H1 (cell line): ENCODE results near the gene EVC2. TPM values are rescaled to one million over a fixed set of nuclear protein-coding genes. Genes with fewer than 3 reads are reported as not detected.

ENCODE experiments used
- CTCF ChIA-PET: fragments of 300-600 bp; sonication (Branson Sonifier 250); formaldehyde crosslinking; loops from one replicate; lab custom pipeline; 2021; ENCODE audit not compliant: partially characterized antibody; lab: Charles Lee
- POLR2A ChIA-PET: fragments of 300-600 bp; sonication (Branson Sonifier 250); formaldehyde crosslinking; loops from one replicate; lab custom pipeline; 2021; ENCODE audit warnings: inconsistent platforms; ENCODE audit not compliant: partially characterized antibody; lab: Charles Lee
- DNase-seq, 2 experiments: peaks; one replicate each; pipeline versions ENCODE4 v3.0.0 to v3.0.0-alpha.2; 2010 to 2022; ENCODE audit warnings: low spot score in 2 of 2, low read depth in 1 of 2, mixed read lengths in 1 of 2
- FAIRE-seq: peaks from 2 replicates; lab custom pipeline; 2011; peaks lifted over from hg19 to GRCh38; lab: Jason Lieb, UNC
- H2AFZ ChIP-seq: 2 replicates; pipeline ENCODE4 v1.8.1; 2012; ENCODE audit warnings: low read length, inconsistent platforms
- H2AK5ac ChIP-seq: 2 replicates; pipeline ENCODE4 v1.6.1; 2013; ENCODE audit warnings: low read depth, low read length
- H2BK120ac ChIP-seq: replicated peaks from 2 replicates; pipeline ENCODE3; 2013; ENCODE audit warnings: low read depth, low read length, inconsistent platforms
- H2BK12ac ChIP-seq: 2 replicates; pipeline ENCODE4 v1.6.1; 2013; ENCODE audit warnings: low read depth, low read length
- H2BK15ac ChIP-seq: 2 replicates; pipeline ENCODE4 v1.6.1; 2013; ENCODE audit warnings: low read length
- H2BK20ac ChIP-seq: 2 replicates; pipeline ENCODE4 v1.6.1; 2013; ENCODE audit warnings: low read length
- H2BK5ac ChIP-seq: 2 replicates; pipeline ENCODE4 v1.6.1; 2013; ENCODE audit warnings: low read depth, low read length
- H3K14ac ChIP-seq: 2 replicates; pipeline ENCODE4 v1.6.1; 2013; ENCODE audit warnings: inconsistent platforms; ENCODE audit not compliant: insufficient read length
- H3K18ac ChIP-seq: 2 replicates; pipeline ENCODE4 v1.6.1; 2013; ENCODE audit warnings: low read length; ENCODE audit errors: extremely low read depth
- H3K23ac ChIP-seq: 2 replicates; pipeline ENCODE4 v1.6.1; 2013; ENCODE audit warnings: inconsistent platforms; ENCODE audit not compliant: insufficient read length
- H3K23me2 ChIP-seq: 2 replicates; pipeline ENCODE4 v1.6.1; 2013; ENCODE audit warnings: low read depth, low read length
- H3K27ac ChIP-seq: 2 replicates; pipeline ENCODE4 v1.6.1; 2011; ENCODE audit warnings: low read depth, low read length, inconsistent platforms
- H3K27me3 ChIP-seq, 4 experiments: replicated peaks in 1 of 4; 1 replicate in 1 of 4; 2 replicates in 3 of 4; pipeline versions ENCODE4 v1.6.1 to v1.8.1; 2011 to 2013; ENCODE audit warnings: low read length in 3 of 4, mild to moderate bottlenecking in 3 of 4, inconsistent platforms in 2 of 4, mixed read lengths in 2 of 4, moderate library complexity in 1 of 4; ENCODE audit not compliant: control insufficient read depth in 3 of 4, insufficient read depth in 3 of 4; ENCODE audit errors: extremely low read depth in 1 of 4
- H3K36me3 ChIP-seq, 4 experiments: 2 replicates each; pipeline versions ENCODE4 v1.6.1 to v1.8.1; 2011 to 2013; ENCODE audit warnings: mild to moderate bottlenecking in 4 of 4, low read length in 3 of 4, moderate library complexity in 2 of 4, control low read depth in 1 of 4, inconsistent platforms in 1 of 4; ENCODE audit not compliant: insufficient read depth in 4 of 4, control insufficient read depth in 2 of 4
- H3K4ac ChIP-seq: replicated peaks from 2 replicates; pipeline ENCODE3; 2013; ENCODE audit warnings: low read length, low read depth, mixed read lengths, inconsistent platforms; ENCODE audit not compliant: insufficient read length
- H3K4me1 ChIP-seq, 4 experiments: replicated peaks in 1 of 4; 1 replicate in 1 of 4; 2 replicates in 3 of 4; pipeline versions ENCODE4 v1.6.1 to v1.8.1; 2011 to 2013; ENCODE audit warnings: low read length in 3 of 4, inconsistent platforms in 2 of 4, mixed read lengths in 1 of 4; ENCODE audit not compliant: insufficient read depth in 4 of 4, control insufficient read depth in 3 of 4
- H3K4me2 ChIP-seq, 2 experiments: 2 replicates each; pipeline versions ENCODE4 v1.6.1 to v1.8.1; 2011 to 2013; ENCODE audit warnings: low read depth in 2 of 2, low read length in 2 of 2, control low read depth in 1 of 2, inconsistent platforms in 1 of 2, mild to moderate bottlenecking in 1 of 2; ENCODE audit not compliant: insufficient read depth in 1 of 2
- H3K4me3 ChIP-seq, 4 experiments: fragments of 200-600, 300-600 bp in 1 of 4; sonication (generic), shearing (Covaris generic), sonication (Bioruptor Twin) in 1 of 4; 2 replicates each; pipeline versions ENCODE4 v1.5.1 to v1.8.1; 2011 to 2016; ENCODE audit warnings: low read length in 4 of 4, low read depth in 3 of 4, control low read depth in 2 of 4, inconsistent platforms in 2 of 4, mild to moderate bottlenecking in 2 of 4, mixed read lengths in 1 of 4, moderate library complexity in 1 of 4; ENCODE audit not compliant: insufficient read depth in 2 of 4; ENCODE audit errors: extremely low read depth in 1 of 4
- H3K56ac ChIP-seq: replicated peaks from 2 replicates; pipeline ENCODE3; 2013; ENCODE audit warnings: low read depth, mild to moderate bottlenecking, mixed read lengths, low read length, inconsistent platforms; ENCODE audit not compliant: insufficient read length
- H3K79me1 ChIP-seq: 2 replicates; pipeline ENCODE4 v1.6.1; 2013; ENCODE audit warnings: low read depth, low read length, control low read depth
- H3K79me2 ChIP-seq, 2 experiments: 2 replicates each; pipeline versions ENCODE4 v1.6.1 to v1.8.1; 2012 to 2013; ENCODE audit warnings: low read length in 2 of 2, mild to moderate bottlenecking in 2 of 2, inconsistent platforms in 1 of 2; ENCODE audit not compliant: insufficient read depth in 2 of 2, control insufficient read depth in 1 of 2
- H3K9ac ChIP-seq, 4 experiments: replicated peaks in 1 of 4; 1 replicate in 1 of 4; 2 replicates in 3 of 4; pipeline versions ENCODE4 v1.6.1 to v1.8.1; 2011 to 2013; ENCODE audit warnings: low read depth in 3 of 4, low read length in 3 of 4, control low read depth in 2 of 4, mild to moderate bottlenecking in 2 of 4, moderate library complexity in 2 of 4, inconsistent platforms in 1 of 4; ENCODE audit errors: extremely low read depth in 1 of 4
- H3K9me3 ChIP-seq, 2 experiments: 2 replicates each; pipeline versions ENCODE4 v1.6.1 to v1.8.1; 2012 to 2013; ENCODE audit warnings: mild to moderate bottlenecking in 2 of 2, moderate library complexity in 2 of 2, control low read depth in 1 of 2, inconsistent platforms in 1 of 2, low read depth in 1 of 2, low read length in 1 of 2, mixed read lengths in 1 of 2; ENCODE audit not compliant: insufficient read depth in 2 of 2
- H4K20me1 ChIP-seq, 2 experiments: replicated peaks in 1 of 2; 2 replicates each; pipeline versions ENCODE3 to v1.8.1; 2011 to 2013; ENCODE audit warnings: inconsistent platforms in 2 of 2, low read length in 2 of 2, mild to moderate bottlenecking in 1 of 2; ENCODE audit not compliant: insufficient read depth in 2 of 2, control insufficient read depth in 1 of 2
- H4K5ac ChIP-seq: 2 replicates; pipeline ENCODE4 v1.6.1; 2013; ENCODE audit warnings: low read length, low read depth, mixed read lengths, inconsistent platforms; ENCODE audit not compliant: insufficient read length
- H4K8ac ChIP-seq: 2 replicates; pipeline ENCODE4 v1.8.0; 2013; ENCODE audit warnings: mild to moderate bottlenecking, moderate library complexity, low read length, inconsistent platforms; ENCODE audit not compliant: insufficient read depth; ENCODE audit errors: extremely low read depth
- H4K91ac ChIP-seq: replicated peaks from 2 replicates; pipeline ENCODE3; 2013; ENCODE audit warnings: low read length, mixed read lengths, inconsistent platforms; ENCODE audit not compliant: insufficient read length
- CBX8 ChIP-seq: fragments of 300-800, 300-1000 bp; sonication (generic); IDR thresholded peaks from 2 replicates; pipeline ENCODE4 v1.7.1; 2016; ENCODE audit warnings: low read depth, low read length, borderline replicate concordance
- CREB1 ChIP-seq: IDR thresholded peaks from 2 replicates; pipeline ENCODE4 v1.6.1; 2012; ENCODE audit warnings: inconsistent platforms
- CTCF ChIP-seq, 3 experiments: IDR thresholded peaks; 1 replicate in 2 of 3; 2 replicates in 1 of 3; pipeline versions ENCODE4 v1.5.1 to v1.6.1; 2011; ENCODE audit warnings: low read length in 3 of 3, mild to moderate bottlenecking in 3 of 3, inconsistent platforms in 2 of 3, low read depth in 1 of 3, moderate library complexity in 1 of 3; ENCODE audit not compliant: insufficient read depth in 1 of 3; ENCODE audit errors: control extremely low read depth in 1 of 3
- E2F6 ChIP-seq: IDR thresholded peaks from 2 replicates; pipeline ENCODE4 v1.6.1; 2012; ENCODE audit warnings: inconsistent platforms
- GTF2F1 ChIP-seq: IDR thresholded peaks from 2 replicates; pipeline ENCODE4 v1.6.1; 2012; ENCODE audit warnings: low read depth, low read length, improper control_type of control experiment, borderline replicate concordance
- HDAC6 ChIP-seq: IDR thresholded peaks from one replicate; pipeline ENCODE4 v1.7.1; 2012; ENCODE audit warnings: low read depth, mild to moderate bottlenecking, inconsistent platforms, low read length, moderate library complexity
- SIN3A ChIP-seq, 2 experiments: IDR thresholded peaks in 1 of 2; conservative IDR thresholded peaks in 1 of 2; 2 replicates each; pipeline ENCODE4 v1.6.1; 2011 to 2012; ENCODE audit warnings: low read length in 2 of 2, improper control_type of control experiment in 1 of 2, low read depth in 1 of 2, mild to moderate bottlenecking in 1 of 2
- SIX5 ChIP-seq: IDR thresholded peaks from 2 replicates; pipeline ENCODE4 v1.6.1; 2011; ENCODE audit warnings: mild to moderate bottlenecking, low read depth, low read length
- SP1 ChIP-seq: IDR thresholded peaks from 2 replicates; pipeline ENCODE4 v1.6.1; 2011; ENCODE audit warnings: low read depth, low read length
- SP4 ChIP-seq: IDR thresholded peaks from 2 replicates; pipeline ENCODE4 v1.6.1; 2012; ENCODE audit warnings: low read length, inconsistent platforms
- SRF ChIP-seq: IDR thresholded peaks from 2 replicates; pipeline ENCODE4 v1.6.1; 2011; ENCODE audit warnings: mild to moderate bottlenecking, low read depth, low read length, moderate library complexity
- TCF12 ChIP-seq: IDR thresholded peaks from 2 replicates; pipeline ENCODE4 v1.6.1; 2011; ENCODE audit warnings: low read depth, mild to moderate bottlenecking, low read length
- WGBS, 2 experiments: shearing (Covaris generic) in 1 of 2; methylation state at CpG; one replicate each; pipeline versions ENCODE4 v1.1.6 to v1.1.7; 2013 to 2015; ENCODE audit warnings: low lambda C conversion rate in 2 of 2, mixed read lengths in 2 of 2, inconsistent platforms in 1 of 2, low coverage in 1 of 2, missing lambda C conversion rate in 1 of 2; ENCODE audit not compliant: insufficient replicate concordance in 2 of 2, insufficient coverage in 1 of 2, insufficient read length in 1 of 2; ENCODE audit errors: extremely low coverage in 1 of 2, missing lambda C conversion rate in 1 of 2; 5-methylcytosine and 5-hydroxymethylcytosine counted together
- polyA plus RNA-seq, 7 experiments: library from polyadenylated mRNA; depleted of rRNA in 3 of 7; stranded (reverse) in 5 of 7; unstranded in 2 of 7; fragments of >200 nt in 5 of 7; fragments of 200-250 nt in 2 of 7; gene quantifications; 1 replicate in 5 of 7; 2 replicates in 1 of 7; 4 replicates in 1 of 7; pipeline versions ENCODE4 v1.2.1 to v1.2.3, GENCODE V29; 2011 to 2013; ENCODE audit warnings: missing spikeins in 2 of 7, mixed read lengths in 2 of 7
- total RNA-seq: library from RNA; stranded (reverse); fragmentation: NEBNext Ultra II Directional; extraction: Animal tissue kit (Norgen Biotek cat#: 25700); gene quantifications from 2 replicates; pipeline ENCODE4 v1.2.1, GENCODE V29; 2021

Gene EVC2
- total and polyA plus RNA-seq, 2 of the 8 experiments (the other 6 are each of a cell fraction or from before 2014, with no cell fraction given): 0.73 to 5.9 TPM

DNA sequence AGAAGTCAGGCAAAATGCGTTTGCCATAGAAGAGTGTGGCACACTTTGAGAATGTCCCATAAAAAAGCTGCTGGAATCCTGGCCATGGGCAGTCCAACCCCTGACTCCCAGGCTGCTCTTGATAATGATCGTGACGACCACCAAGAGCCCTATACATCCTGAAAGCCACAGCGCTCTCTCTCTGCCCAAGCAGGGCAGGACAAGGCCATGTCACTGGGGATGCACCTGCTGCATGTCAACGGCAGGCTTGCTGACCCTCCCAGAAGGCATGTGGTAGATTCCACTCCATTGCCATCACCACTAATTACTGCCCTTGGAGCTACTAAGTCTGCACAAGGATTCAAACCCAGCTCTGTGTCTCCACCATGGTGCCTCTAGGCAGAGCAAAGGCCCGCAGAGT, 144.5 kb downstream of the EVC2 start:
- no peak overlapping the region for H3K4ac ChIP-seq
- DNase-seq: no peak
- no peaks in the 10 kb centered on the region for H3K9me3 ChIP-seq
- H3K56ac ChIP-seq: no peak overlapping the region
- H2BK5ac ChIP-seq: no peak overlapping the region
- 0 out of 8 replicates have a peak, but pooled peaks cover 0 to 3% (median 0%) of the 10 kb centered on the region in 4 experiments for H3K36me3 ChIP-seq
- H3K4me3 ChIP-seq: no peak overlapping the region
- H3K79me2 ChIP-seq: no peaks in the 10 kb centered on the region
- no peak overlapping the region for H2AK5ac ChIP-seq
- no peaks in the 10 kb centered on the region for H3K79me1 ChIP-seq
- 90% methylated on average over 6 of the region's 6 CpGs; no CpG with 5 or more reads in 1 of the 2 experiments for WGBS, 2 experiments
- H3K9ac ChIP-seq: no peak overlapping the region
- ChIA-PET CTCF (interaction anchor here (2.0 to 2.2 kb wide), 2 partner anchors 70 to 95 kb away, joined by 7 read pairs; no protein-coding TSS in a partner anchor), POLR2A (no interaction called here)
- no peak overlapping the region for H4K8ac ChIP-seq
- H3K27ac ChIP-seq: no peak overlapping the region
- H2BK12ac ChIP-seq: no peak overlapping the region
- no peak overlapping the region for H2BK15ac ChIP-seq
- H3K27me3 ChIP-seq: no peaks in the 10 kb centered on the region
- no peaks in the 10 kb centered on the region for H3K23me2 ChIP-seq
- H3K14ac ChIP-seq: no peak overlapping the region
- no peak overlapping the region for H4K5ac ChIP-seq
- no peak overlapping the region for H3K4me2 ChIP-seq
- no peak for FAIRE-seq
- no peaks in the 10 kb centered on the region; a peak in 1 of 7 replicates for H3K4me1 ChIP-seq
- no peaks in the 10 kb centered on the region for H4K20me1 ChIP-seq
- no peak overlapping the region for H3K23ac ChIP-seq
- H2AFZ ChIP-seq: no peak overlapping the region
- H2BK120ac ChIP-seq: no peak overlapping the region
- no peak overlapping the region for H3K18ac ChIP-seq
- H2BK20ac ChIP-seq: no peak overlapping the region
- H4K91ac ChIP-seq: no peak overlapping the region
- TF ChIP-seq CREB1: no peak
- TF ChIP-seq SIN3A (conservative IDR thresholded peaks at IDR 0.05 in 1 of 2, IDR thresholded peaks at IDR 0.05 in 1 of 2; ENCODE audit: low read depth in 1 of 2, low read length in 2 of 2): no peak
- no peak for TF ChIP-seq SIX5
- TF ChIP-seq SP1: no peak
- no peak for TF ChIP-seq SRF
- TF ChIP-seq SP4: no peak
- TF ChIP-seq CBX8: no peak
- TF ChIP-seq GTF2F1: no peak
- no peak for TF ChIP-seq TCF12
- no peak for TF ChIP-seq HDAC6
- TF ChIP-seq E2F6: no peak
- no peak for TF ChIP-seq CTCF (IDR thresholded peaks at IDR 0.05; ENCODE audit: control extremely low read depth in 1 of 3, insufficient read depth in 1 of 3, low read depth in 1 of 3, low read length in 3 of 3)
